ENCODE measurements around the gene SORCS2. TPM values are rescaled to one million over a fixed set of nuclear protein-coding genes. Genes with fewer than 3 reads are reported as not detected.

SORCS2 gene
- total RNA-seq, 2 donors from 2014 or later: not detected

DNA sequence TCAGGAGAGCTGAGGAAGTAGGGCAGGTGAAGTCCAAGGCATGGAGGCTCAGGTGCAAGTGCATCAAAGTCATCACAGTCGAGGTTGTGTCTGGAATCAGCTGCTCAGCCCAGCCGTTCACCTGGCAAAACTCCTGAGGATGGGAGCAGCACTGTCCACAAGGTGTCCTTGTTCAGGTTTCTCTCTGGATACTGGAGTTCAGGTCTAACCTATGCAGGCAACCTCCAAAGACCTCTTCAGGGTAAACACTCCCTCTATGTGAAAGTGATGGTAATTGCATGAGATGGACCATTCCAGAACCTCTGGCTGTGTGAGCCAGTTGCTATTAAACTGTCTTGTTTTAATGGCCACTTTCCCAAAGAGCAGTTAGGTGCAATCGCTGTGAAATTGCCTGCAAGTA, 362.6 kb downstream of the SORCS2 start:
- H3K4me1 Mint-ChIP-seq: no peaks in the 10 kb centered on the region
- no peaks in the 10 kb centered on the region for H3K9me3 ChIP-seq (ENCODE audit: control insufficient read depth, low read length, poor library complexity, severe bottlenecking)
- ATAC-seq: no peak

DNA sequence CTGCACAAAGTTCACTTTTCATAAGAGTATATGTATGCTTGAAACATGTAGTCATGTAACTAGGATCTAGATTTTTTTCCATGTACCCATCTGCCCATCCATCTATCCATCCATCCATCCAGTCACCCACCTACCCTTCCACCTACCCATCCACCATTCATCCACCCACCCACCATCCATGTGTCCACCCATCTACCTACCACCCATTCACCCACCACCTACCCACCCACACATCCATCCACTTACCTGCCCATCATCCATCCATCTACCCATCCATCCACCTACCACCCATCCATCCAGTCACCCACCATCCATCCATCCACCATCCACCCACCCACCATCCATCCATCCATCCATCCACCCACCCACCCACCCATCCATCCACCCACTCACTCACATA, 364.2 kb downstream of the SORCS2 start:
- DNase-seq (no peak), ATAC-seq (no peak)
- no peaks in the 10 kb centered on the region for H3K27me3 Mint-ChIP-seq
- no peaks in the 10 kb centered on the region for H3K9me3 ChIP-seq (ENCODE audit: control insufficient read depth, low read length, poor library complexity, severe bottlenecking)
- no peak overlapping the region for H3K4me3 Mint-ChIP-seq
- no peaks in the 10 kb centered on the region for H3K36me3 Mint-ChIP-seq (ENCODE audit: low read depth)
- H3K27ac Mint-ChIP-seq: no peak overlapping the region
- H3K4me1 Mint-ChIP-seq: no peaks in the 10 kb centered on the region

More for the DNA sequence above, 362.6 kb downstream of the SORCS2 start:
- no peaks in the 10 kb centered on the region for H3K36me3 Mint-ChIP-seq (ENCODE audit: low read depth)
- peaks cover 4% of the 10 kb centered on the region for H3K27me3 Mint-ChIP-seq
- no peak overlapping the region for H3K4me3 Mint-ChIP-seq
- no peak overlapping the region for H3K27ac Mint-ChIP-seq
- DNase-seq: no peak

DNA sequence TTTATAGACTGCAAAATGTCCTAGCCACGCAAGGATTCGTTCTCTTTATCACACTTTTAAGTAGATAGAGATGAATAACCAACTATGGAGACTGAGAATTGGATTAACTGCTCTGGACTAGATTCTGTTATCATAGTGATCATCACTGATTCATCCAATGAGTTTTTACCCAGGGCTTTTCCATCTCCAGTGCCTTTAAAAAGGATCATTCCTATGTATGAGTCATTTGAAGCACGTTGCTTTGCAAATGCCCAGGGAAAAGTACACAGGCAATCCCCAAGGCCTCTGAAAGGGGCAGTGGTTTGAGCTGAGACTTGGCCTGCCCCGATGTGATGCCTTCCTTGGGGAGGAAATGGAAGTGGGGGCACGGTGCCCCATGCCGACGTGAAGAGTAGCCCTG, 365.1 kb downstream of the SORCS2 start:
- Mint-ChIP-seq H3K36me3 (ENCODE audit: low read depth) (no peaks in the 10 kb centered on the region), H3K4me3 (no peak overlapping the region), H3K27me3 (no peaks in the 10 kb centered on the region), H3K27ac (no peak overlapping the region), H3K4me1 (no peaks in the 10 kb centered on the region)
- ATAC-seq (no peak), DNase-seq (no peak)
- no peaks in the 10 kb centered on the region for H3K9me3 ChIP-seq (ENCODE audit: control insufficient read depth, low read length, poor library complexity, severe bottlenecking)

DNA sequence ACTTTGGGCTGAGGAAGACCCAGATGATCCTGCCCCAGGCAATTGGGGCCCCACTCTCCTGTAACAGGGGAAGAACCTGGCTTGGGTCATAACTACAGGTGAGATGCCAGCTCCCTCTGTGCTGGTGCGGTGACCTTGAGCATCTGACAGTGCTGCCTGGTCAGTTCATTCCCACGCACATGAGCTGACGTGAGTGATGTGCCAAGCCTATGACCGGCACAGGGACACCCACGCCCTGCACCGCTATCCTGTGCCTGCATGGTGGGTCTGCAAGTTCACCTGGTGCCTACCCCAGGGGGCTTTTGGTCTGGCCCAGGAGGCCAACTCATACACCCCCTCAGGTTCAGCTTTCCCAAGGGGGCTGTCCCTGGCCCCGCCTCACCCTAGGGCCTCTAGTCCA, 366.1 kb downstream of the SORCS2 start:
- no peak for ATAC-seq
- Mint-ChIP-seq H3K36me3 (ENCODE audit: low read depth) (no peaks in the 10 kb centered on the region), H3K27ac (no peak overlapping the region), H3K4me3 (no peak overlapping the region), H3K27me3 (no peaks in the 10 kb centered on the region), H3K4me1 (no peaks in the 10 kb centered on the region)
- H3K9me3 ChIP-seq (ENCODE audit: control insufficient read depth, low read length, poor library complexity, severe bottlenecking): no peaks in the 10 kb centered on the region
- DNase-seq: no peak

DNA sequence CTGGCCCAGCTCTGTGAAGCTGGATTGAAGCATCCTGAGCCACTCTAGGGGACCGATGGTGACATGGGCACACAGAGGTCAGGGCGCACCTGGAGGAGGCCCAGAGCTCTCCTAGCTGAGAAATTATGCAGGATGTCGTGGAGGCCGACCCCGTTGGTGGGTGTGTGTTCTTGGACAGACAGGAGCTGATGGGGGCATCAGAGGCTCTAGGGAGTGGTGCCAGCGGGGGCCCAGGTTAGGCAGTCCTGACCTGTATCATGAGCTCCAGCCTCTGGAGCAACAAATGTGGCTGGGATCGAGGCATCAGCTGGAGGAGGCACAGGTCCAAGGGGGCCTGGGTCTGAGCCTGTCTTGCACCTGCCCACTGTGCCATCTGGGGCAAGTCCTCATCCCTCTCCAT, 367.0 kb downstream of the SORCS2 start:
- H3K27ac Mint-ChIP-seq: no peak overlapping the region
- ATAC-seq (no peak), DNase-seq (no peak)
- no peaks in the 10 kb centered on the region for H3K27me3 Mint-ChIP-seq
- H3K4me1 Mint-ChIP-seq: no peaks in the 10 kb centered on the region
- no peak overlapping the region for H3K4me3 Mint-ChIP-seq
- H3K9me3 ChIP-seq (ENCODE audit: control insufficient read depth, low read length, poor library complexity, severe bottlenecking): no peaks in the 10 kb centered on the region
- no peaks in the 10 kb centered on the region for H3K36me3 Mint-ChIP-seq (ENCODE audit: low read depth)

DNA sequence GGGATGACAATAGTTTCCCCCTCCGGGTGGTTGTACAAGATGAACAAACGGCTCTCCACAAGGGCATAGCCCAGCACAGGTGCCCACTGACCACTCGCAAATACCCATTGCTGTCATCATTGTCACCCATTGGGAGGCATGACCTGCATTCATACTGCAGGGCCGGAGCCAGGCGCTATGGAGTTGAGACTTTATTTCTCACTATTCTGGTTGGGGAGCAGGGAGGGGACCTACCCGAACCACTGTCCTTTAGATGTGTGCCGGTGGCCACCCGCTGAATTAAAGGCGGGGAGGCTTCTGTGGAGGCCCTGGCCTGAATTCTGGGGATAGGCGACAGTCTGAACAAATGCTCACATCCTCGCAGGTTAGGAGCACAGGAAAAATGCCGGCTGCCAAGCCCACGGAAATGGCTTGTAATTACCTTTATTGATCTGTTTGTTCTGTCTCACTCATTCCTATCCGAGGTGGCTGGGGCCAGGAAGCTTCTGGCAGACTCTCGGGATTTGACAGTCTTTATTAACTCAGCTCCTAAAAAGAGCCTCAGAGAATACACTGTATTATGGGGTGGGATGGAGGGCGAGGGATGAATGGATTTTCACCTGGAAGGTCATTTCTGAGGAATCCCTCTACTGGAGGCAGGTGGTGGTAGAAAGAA, 367.5 kb downstream of the SORCS2 start:
- Mint-ChIP-seq H3K36me3 (ENCODE audit: low read depth) (no peaks in the 10 kb centered on the region), H3K4me1 (no peaks in the 10 kb centered on the region), H3K4me3 (no peak overlapping the region), H3K27ac (no peak overlapping the region), H3K27me3 (no peaks in the 10 kb centered on the region)
- no peaks in the 10 kb centered on the region for H3K9me3 ChIP-seq (ENCODE audit: control insufficient read depth, low read length, poor library complexity, severe bottlenecking)
- ATAC-seq (no peak), DNase-seq (no peak)

DNA sequence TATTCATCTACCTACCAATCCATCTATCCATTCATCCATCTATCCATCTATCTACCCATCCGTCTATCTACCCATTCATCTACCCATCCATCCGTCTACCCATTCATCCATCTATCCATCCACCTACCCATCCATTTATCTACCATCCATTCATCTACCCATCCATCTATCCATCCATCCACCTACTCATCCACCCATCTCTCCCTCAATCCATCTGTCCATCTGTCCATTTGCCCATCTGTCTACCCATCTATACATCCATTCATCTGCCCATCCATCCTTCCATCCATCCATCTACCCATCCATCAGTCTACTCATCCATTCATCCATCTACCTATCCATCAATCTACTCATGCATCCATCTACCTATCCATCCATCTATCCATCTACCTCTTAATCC, 369.2 kb downstream of the SORCS2 start:
- ATAC-seq (no peak), DNase-seq (no peak)
- no peaks in the 10 kb centered on the region for H3K9me3 ChIP-seq (ENCODE audit: control insufficient read depth, low read length, poor library complexity, severe bottlenecking)
- no peaks in the 10 kb centered on the region for H3K36me3 Mint-ChIP-seq (ENCODE audit: low read depth)
- H3K4me1 Mint-ChIP-seq: no peaks in the 10 kb centered on the region
- no peak overlapping the region for H3K4me3 Mint-ChIP-seq
- H3K27me3 Mint-ChIP-seq: no peaks in the 10 kb centered on the region
- H3K27ac Mint-ChIP-seq: no peak overlapping the region

DNA sequence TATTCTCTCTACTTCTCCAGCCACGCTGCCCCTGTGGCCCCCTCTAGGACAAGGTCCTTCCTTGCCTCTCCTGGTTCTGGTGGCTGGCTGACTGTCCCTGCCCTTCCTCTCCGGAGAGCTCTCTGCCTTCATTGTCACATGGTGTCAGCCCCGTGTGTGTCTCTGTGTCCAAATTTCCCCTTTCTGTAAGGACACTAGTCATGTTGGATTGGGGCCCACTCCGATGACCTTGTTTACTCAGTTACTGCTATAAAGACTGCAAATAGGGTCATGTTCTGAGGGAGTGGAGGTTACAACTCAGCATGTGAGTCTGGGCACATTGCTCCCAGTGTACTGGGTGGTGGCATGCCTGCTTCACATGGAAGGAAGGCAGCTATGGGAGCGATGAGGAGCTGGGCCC, 371.9 kb downstream of the SORCS2 start:
- no peak for ATAC-seq
- no peak overlapping the region for H3K27ac Mint-ChIP-seq
- no peak for DNase-seq
- no peaks in the 10 kb centered on the region for H3K4me1 Mint-ChIP-seq
- no peaks in the 10 kb centered on the region for H3K36me3 Mint-ChIP-seq (ENCODE audit: low read depth)
- H3K4me3 Mint-ChIP-seq: no peak overlapping the region
- H3K9me3 ChIP-seq (ENCODE audit: control insufficient read depth, low read length, poor library complexity, severe bottlenecking): no peaks in the 10 kb centered on the region
- H3K27me3 Mint-ChIP-seq: no peaks in the 10 kb centered on the region

DNA sequence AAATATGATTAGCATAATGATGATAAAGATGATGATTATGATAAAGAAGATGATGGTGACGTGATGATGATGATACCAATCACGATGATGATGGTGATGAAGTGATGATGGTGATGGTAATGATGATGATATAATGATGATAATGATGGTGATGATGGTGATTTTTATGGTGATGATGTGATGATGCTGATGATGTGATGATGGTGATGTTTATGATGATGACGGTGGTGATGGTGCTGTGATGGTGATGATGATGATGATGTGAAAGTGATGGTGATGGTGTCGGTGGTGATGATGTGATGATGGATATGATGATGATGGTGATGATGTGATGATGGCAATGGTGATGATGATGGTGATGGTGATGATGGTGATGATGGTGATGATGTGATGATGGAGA, 373.1 kb downstream of the SORCS2 start:
- DNase-seq (no peak), ATAC-seq (no peak)
- Mint-ChIP-seq H3K27me3 (no peaks in the 10 kb centered on the region), H3K36me3 (ENCODE audit: low read depth) (no peaks in the 10 kb centered on the region), H3K4me1 (no peaks in the 10 kb centered on the region), H3K4me3 (no peak overlapping the region), H3K27ac (no peak overlapping the region)
- H3K9me3 ChIP-seq (ENCODE audit: control insufficient read depth, low read length, poor library complexity, severe bottlenecking): no peaks in the 10 kb centered on the region

DNA sequence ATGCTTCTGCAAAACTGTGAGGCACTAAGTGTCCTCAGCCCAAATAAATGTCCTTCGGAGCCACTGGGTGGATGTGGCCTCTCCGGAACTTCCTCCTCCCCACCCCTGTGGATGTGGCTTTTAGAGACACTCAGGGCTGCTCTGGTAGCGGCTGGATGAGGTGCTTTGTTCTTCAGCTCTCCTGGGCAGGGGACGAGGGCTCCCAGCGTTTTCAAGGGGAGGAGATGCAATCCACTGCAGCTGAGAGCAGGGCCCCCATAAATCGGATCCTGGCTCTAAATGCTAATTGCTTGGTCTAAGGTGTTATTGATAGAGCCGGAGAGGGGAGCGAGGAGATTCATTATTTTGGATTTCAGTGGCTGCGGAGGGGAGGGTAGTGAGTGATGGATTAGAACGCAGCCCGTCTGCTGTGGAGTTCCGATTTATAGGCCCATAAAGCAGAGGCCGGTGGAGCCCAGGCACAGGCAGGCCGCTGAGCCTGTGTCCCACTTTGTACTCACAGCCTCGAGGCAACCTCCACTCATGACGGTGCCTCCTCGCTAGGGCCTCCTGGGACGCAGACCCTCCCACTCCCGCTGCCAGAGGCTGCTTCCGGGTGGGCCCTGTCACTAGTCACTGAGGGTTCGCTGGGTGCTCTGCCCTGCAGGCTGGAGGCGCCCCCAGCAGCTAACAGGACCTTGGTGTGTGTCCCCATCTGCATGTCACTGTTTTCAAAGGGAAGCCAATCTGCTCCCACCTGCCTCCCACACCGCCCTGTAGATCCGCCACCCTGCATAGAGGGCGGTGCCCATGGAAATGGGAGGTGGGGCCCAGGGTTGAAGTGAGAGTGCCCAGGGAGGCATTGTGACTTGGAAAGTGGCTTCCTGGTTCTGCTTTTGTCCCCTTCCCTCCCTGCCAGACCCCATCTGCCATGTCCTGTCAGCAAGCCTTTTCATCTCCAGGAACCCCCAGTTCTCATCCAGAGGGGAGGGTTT, 377.8 kb downstream of the SORCS2 start:
- H3K27ac Mint-ChIP-seq: no peak overlapping the region
- no peak for DNase-seq
- H3K27me3 Mint-ChIP-seq: no peaks in the 10 kb centered on the region
- H3K36me3 Mint-ChIP-seq (ENCODE audit: low read depth): no peaks in the 10 kb centered on the region
- no peaks in the 10 kb centered on the region for H3K4me1 Mint-ChIP-seq
- no peak overlapping the region for H3K4me3 Mint-ChIP-seq
- no peaks in the 10 kb centered on the region for H3K9me3 ChIP-seq (ENCODE audit: control insufficient read depth, low read length, poor library complexity, severe bottlenecking)
- ATAC-seq: no peak

DNA sequence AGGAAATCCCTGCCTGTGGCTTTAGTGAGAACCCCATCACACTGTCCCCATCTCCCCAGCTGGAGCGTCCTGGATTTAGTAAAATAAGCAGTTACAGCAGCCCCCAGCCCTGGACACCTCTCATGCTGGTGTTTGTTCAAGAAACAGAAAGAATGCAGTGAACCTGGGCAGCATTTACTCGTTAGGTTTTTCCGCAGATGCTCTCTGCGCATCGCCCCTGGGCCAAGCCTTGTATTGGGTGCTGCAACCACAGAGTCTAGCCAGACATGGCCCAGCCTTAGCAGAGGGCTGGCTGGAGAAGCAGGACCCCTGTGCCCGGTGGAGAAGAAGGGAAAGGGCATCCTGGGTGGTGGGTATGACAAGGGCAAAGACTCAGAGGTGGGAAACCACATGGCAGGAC, 378.7 kb downstream of the SORCS2 start:
- no peak overlapping the region for H3K27ac Mint-ChIP-seq

DNA sequence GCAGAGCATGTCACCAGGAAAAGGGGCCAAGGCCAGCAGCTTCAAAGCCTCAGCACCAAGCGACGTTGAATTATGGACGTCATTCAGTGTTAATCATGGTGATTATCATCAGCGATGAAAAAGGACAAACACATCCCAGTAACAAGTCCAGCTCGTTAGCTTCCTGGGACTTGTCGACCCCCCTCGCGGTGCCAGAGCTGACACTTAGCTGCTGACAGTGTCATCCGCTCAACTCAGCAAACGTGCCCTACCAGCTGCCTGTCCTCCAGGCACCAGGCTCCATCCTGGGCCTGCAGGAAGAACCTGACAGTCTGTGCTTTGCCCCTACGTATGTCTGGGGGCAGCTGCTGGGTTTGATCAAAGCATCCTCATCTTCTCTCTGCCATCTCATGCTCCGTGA, 379.4 kb downstream of the SORCS2 start:
- H3K27me3 Mint-ChIP-seq: no peaks in the 10 kb centered on the region
- DNase-seq (no peak), ATAC-seq (no peak)
- no peaks in the 10 kb centered on the region for H3K4me1 Mint-ChIP-seq
- H3K36me3 Mint-ChIP-seq (ENCODE audit: low read depth): no peaks in the 10 kb centered on the region
- H3K9me3 ChIP-seq (ENCODE audit: control insufficient read depth, low read length, poor library complexity, severe bottlenecking): no peaks in the 10 kb centered on the region
- no peak overlapping the region for H3K4me3 Mint-ChIP-seq
- H3K27ac Mint-ChIP-seq: no peak overlapping the region

More for the DNA sequence above, 378.7 kb downstream of the SORCS2 start:
- H3K9me3 ChIP-seq (ENCODE audit: control insufficient read depth, low read length, poor library complexity, severe bottlenecking): no peaks in the 10 kb centered on the region
- Mint-ChIP-seq H3K4me1 (no peaks in the 10 kb centered on the region), H3K4me3 (no peak overlapping the region), H3K27me3 (no peaks in the 10 kb centered on the region), H3K36me3 (ENCODE audit: low read depth) (no peaks in the 10 kb centered on the region)
- no peak for ATAC-seq
- no peak for DNase-seq

DNA sequence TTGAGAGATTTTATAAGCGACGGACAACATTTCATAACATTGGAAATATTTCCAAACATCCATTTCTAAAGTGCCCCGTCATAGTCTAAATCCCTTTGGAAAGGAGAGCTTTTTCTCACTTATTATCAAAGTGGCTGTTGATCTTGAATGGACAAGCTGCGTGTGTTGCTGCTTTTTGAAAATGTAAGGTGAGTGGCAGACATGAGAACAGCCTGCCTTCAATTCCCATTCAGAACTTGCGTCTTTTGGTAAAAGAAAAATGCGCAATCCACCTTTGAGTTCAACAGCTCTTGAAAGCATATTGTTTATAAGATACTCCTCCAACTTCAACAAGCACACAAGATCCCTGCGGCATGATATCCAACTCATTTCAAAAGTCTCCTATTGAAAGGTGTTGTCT, 380.6 kb downstream of the SORCS2 start:
- H3K27ac Mint-ChIP-seq: no peak overlapping the region
- no peaks in the 10 kb centered on the region for H3K9me3 ChIP-seq (ENCODE audit: control insufficient read depth, low read length, poor library complexity, severe bottlenecking)
- H3K27me3 Mint-ChIP-seq: no peaks in the 10 kb centered on the region
- DNase-seq: no peak
- ATAC-seq: no peak
- H3K4me1 Mint-ChIP-seq: no peaks in the 10 kb centered on the region
- no peak overlapping the region for H3K4me3 Mint-ChIP-seq
- no peaks in the 10 kb centered on the region for H3K36me3 Mint-ChIP-seq (ENCODE audit: low read depth)

All from T-helper 17 cell (primary cell).